Measurements from ENCODE around the gene TMEM14C.

Gene TMEM14C

DNA sequence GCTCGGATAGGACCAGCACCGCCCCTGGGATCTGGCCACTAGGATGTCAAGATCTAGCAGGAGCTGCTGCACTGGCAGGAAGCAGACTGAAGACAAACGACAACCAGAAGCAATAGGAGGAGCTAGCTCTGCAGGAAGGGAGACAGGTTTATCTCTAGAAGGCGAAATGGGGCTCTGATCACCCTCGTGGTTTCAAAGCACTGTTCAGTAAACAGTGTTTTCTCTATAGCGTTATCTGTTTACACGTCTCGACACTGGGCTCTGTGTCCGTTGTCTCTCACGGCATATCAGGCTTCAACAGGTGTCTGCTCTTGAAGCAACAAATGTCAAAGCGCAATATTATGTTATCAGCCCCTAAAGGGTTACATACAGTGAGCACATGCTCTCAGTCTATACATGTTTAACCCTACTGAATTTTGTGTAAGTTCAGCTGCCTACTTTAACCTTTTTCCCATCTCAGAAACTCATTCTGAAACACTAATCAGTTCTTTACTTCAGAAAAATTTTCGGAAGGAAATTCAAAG is 48.6 kb downstream of the TMEM14C start:
- DNase-seq: no peak

- no peak for DNase-seq
Observed at GRCh38 chr6:10778230-10778629, 55.4 kb downstream of the TMEM14C start.

DNA sequence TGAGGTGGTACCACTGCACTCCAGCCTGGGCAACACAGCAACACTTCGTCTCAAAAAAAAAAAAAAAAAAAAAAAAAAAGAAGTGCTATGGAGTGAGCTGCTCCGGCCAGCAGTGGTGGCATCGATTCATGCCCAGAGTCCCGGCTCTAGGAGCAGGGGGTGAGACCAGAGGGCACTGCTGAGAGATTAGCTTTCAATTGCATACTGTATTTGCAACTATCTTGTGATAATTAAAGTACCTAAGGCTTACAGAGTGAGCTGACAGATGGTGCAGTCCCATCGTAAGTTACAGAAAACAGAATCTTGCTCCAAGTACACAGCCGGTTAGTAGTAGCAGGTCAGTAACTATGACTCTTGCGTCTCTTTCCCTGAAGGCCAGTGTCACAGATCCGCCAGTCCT is 56.2 kb downstream of the TMEM14C start:
- no peak for DNase-seq
